HG03135 (cell line): ENCODE results near the gene BRMS1.
"Not testable (repeated sequence)": the region's sequence is repeated elsewhere in the genome, so short reads cannot be mapped to it uniquely, and the experiment has no call there.

ENCODE experiments used
- ATAC-seq: cut with Tn5 transposase; IDR thresholded peaks from one replicate; pipeline ENCODE4 v1.9.1; 2021; ENCODE audit warnings: mild to moderate bottlenecking, moderate library complexity; ENCODE audit not compliant: unreplicated experiment

Gene BRMS1

DNA sequence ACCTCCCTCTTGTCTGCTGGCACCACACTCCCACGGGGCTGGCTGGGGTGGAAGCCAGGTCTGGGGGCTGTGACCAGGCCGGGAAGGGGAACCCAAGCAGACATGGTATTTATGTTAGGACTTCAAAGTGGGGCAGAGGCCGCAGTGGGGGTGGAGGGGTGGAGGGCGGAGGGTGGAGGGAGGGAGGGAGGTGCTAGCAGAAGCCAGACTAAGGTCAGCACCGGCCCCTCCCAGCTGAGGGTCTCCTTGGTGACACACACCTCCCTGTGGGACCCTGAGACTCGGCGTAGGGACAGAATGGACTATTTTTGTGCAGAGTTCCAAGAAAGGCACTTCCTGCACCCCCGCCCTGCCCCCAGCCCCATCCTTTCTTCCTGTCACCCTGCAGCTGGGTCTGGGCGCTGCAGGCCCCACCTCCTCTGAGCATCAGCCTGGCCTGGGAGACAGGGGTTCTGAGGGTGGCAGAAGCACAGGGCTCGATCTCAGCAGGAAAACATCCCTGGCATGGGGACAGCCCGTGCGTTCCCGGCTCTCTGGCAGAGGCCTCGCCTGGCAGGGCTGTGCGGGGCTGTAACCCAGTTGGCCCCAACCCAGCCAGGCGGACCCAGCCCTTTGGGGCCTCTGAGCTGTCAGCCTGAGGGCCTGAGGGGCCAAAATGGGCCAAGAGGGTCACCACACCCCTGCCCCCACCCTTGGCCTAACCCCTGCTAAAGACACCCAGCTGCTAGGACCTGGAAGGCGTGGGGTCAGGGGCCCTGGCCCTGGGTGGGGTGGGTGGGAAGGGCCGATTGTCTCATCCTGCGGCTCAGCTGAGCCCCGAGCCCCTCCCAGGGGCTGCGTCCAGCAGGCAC, 18.4 kb downstream of the BRMS1 start:
- ATAC-seq, result no peak

DNA sequence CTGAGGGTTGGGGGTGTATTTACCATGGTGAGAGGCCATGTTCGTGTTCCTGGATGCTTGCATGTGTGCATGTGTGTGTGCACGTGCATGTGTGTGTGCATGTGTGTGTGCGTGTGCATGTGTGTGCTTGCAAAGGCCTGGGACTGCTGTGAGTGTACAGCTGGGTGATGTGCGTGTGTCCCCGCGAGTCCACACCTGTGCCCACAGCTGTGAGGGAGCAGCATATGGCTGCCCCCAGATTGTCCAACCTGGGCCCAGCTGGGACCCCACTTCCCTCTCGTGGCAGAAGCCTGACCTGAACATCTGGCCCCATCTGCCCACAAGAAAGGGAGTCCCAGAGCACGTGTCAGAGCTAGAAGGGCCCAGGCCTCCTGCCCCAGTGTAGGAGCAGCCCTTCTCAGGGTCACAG, 19.6 kb downstream of the BRMS1 start:
- no peak for ATAC-seq

DNA sequence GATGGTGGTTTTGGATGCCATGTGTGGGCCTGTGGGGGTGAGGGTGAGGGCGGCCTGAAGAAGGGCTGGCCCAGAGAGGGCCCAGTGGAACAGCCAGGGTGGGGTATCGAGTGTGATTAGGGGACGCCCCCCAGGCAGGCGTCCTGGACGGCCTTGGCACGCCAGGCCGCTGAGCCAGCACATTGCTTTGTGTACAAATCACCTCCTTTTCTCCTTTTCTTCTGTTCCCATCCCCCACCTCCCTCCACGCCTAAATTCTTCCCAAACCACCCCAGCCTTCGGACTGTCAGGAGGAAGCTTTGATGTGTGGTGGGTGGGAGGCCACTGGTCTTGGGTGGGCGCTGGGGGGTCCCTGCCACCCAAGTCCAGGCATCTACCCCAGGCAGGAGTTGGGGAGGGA, 20.2 kb downstream of the BRMS1 start:
- no peak for ATAC-seq

DNA sequence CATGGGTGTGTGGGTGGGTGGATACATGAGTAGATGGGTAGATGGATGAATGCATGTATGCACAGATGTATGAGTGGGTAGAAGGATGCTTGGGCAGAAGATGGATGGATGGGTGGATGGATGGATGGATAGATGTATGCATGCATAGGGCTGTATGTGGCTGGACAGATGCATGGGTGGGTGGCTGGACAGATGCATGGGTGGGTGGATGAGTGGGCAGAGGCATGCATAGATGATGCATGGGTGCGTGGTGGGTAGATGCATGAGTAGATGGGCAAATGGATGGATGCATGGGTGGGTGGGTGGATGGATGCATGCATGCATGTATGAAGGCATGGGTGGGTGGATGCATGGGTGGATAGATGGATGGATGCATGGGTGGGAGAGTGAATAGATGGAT, 21.2 kb downstream of the BRMS1 start:
- no peak for ATAC-seq

DNA sequence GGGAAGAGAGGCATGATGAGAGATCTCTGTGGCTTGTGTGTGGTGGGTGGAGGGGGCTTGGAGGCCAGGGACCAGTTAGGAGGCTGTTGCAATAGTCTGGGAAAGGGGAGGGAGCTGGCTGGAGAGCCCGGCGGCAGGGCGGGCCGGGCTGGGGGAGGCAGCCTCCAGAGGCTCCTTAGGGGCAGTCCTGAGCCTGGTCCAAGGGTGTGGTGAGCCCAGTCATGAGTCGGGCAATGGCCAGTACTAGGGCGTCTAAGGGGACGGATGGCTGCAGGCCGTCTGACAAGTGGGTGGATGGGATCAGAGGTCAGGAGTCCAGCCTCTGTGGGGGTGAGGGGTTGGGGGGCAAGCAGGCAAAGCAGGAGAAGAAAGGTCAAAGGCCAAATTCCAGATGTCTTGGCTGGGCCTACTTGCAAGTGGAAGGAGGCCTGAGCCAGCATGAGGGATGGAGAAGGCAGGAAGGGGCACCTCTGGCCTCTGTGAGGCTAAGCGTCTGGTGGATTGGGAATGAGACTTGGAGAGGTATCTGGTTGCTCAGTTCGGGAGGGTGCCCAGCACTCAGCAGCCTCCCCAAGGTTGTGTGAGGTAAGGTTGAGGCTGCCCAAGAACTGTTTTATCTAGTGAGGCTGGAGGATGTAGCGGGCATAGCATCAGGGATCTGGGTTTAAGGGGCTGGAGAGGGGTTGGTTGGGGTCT, 22.0 kb downstream of the BRMS1 start:
- ATAC-seq, result no peak

DNA sequence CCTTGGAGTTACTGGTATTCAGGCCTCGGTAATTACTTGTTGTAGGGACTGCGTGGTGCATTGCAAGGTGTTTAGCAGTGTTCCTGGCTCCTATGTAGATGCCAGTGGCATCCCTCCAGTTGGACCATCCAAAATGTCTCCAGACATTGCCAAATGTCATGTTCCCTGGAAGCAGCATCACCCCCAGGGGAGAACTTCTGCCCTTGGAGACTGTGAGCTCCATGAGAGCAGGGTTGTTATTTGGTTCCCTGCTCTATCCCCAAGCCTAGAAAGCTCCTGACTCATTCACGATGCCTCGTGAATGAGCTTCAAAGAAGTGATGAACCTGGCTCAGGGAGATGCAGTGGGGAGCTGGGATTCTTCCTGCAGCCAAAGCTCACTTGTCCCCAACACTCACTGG, 23.3 kb downstream of the BRMS1 start:
- no peak for ATAC-seq

DNA sequence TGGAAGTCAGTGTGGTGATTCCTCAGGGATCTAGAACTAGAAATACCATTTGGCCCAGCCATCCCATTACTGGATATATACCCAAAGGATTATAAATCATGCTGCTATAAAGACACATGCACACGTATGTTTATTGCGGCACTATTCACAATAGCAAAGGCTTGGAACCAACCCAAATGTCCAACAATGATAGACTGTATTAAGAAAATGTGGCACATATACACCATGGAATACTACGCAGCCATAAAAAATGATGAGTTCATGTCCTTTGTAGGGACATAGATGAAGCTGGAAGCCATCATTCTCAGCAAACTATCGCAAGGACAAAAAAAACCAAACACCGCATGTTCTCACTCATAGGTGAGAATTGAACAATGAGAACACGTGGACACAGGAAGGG, 24.2 kb downstream of the BRMS1 start:
- ATAC-seq, result not testable (repeated sequence)

DNA sequence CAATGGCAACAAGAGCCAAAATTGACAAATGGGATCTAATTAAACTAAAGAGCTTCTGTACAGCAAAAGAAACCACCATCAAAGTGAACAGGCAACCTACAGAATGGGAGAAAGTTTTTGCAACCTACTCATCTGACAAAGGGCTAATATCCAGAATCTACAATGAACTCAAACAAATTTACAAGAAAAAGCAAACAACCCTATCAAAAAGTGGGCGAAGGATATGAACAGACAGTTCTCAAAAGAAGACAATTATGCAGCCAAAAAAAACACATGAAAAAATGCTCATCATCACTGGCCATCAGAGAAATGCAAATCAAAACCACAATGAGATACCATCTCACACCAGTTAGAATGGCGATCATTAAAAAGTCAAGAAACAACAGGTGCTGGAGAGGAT, 24.6 kb downstream of the BRMS1 start:
- not testable (repeated sequence) for ATAC-seq

DNA sequence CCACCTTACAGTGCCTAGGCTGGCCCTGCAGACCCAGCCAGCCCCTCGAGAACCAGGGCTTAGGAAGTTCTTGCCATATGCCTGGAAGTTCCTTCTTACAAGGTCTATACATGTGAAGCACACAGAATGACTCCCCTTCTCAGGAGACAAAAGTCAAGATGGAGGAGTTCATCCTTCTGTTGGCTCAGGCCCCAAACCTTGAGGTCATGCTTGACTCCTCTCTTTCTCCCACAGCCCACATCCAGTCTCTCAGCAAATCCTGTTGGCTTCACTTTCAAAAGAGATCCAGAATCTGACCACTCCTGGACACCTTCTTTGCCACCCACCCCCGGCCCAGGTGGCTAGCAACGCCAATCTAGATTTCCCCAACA, 26.3 kb downstream of the BRMS1 start:
- no peak for ATAC-seq

DNA sequence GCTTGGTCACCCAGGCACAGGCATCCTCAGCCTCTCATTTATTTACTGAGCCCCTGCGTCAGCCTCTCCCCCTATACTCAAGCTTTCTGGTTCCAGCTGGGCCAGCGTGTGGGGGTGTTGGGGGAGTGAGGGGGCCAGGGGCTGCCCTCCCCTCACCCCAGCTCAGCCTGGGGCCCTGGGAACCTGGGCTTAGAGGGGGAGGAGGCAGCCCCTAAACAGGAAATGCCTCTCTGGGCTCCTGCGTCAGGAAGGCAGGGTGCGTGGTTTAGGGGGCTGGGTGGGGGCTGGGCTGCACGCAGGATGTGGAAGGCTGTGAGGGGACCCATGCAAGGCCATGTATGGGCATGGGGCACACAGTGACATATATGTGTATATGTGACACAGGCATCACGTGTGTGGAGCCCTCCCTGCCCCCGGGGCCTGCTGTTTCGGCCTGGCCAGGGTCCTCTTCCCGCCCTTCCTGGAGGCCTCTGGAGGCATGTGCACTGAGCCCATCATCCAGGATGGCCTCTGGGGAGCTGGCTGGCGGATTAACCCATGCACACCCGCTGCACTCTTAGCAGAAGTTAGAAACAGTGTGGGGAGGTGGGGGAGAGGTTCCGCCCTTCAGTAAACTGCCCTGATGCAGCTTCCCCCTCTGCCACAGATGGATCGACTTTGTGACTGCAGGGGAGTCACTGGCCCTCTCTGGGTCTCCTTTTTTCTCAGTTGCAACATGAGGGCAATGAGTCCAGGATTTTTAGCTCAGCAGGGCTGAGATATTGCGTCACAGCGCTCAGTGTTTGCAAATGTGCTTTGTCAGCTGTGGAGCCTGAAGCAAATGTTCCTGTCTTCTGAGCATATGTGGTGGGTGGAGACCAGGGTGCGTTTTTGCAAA, 26.9 kb downstream of the BRMS1 start:
- no peak for ATAC-seq

DNA sequence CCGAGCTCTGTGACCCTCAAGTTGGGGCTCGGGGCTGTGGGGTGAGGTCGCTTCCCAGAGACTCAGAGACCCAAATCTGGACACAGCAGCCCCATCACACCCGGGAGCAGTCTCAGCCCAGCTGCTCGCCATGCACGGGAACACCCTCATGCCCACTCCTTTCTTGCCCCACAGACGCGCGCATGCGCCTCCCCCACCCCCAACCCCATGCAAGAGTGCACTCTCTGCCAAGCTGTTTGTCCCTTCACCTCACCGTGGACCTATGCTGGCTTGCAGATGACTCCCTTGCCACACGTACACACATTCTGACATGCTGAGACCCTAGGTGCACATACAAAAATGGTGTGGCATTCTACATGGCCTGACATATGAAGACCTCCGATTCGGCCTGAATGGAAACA, 27.6 kb downstream of the BRMS1 start:
- ATAC-seq, result no peak

DNA sequence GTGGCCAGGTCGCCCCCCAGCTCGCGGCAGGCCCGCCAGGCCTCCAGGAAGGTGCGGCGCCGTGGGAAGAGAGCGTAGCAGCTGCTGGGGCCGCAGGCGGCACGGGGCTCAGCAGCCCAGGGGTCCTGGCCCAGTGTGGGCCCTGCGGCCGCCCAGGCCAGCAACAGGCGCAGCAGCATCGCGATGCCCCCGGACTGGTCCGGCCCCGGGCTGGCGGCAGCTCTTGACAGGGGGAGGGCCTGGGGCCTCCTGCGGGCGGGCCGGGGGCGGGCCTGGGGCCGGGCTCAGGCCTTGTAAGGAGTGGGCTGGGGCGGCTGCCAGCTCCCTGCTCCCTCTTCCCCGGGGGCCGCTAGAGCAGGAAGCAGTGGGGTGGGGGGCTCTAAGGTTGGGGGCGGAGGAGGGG, 28.1 kb downstream of the BRMS1 start, which contains the start of gene CD248:
Gene CD248 (minus strand): TSS at position 196 of the 403 bp plus-strand sequence. CDS start 17 bp downstream, at position 179.
- no peak for ATAC-seq

DNA sequence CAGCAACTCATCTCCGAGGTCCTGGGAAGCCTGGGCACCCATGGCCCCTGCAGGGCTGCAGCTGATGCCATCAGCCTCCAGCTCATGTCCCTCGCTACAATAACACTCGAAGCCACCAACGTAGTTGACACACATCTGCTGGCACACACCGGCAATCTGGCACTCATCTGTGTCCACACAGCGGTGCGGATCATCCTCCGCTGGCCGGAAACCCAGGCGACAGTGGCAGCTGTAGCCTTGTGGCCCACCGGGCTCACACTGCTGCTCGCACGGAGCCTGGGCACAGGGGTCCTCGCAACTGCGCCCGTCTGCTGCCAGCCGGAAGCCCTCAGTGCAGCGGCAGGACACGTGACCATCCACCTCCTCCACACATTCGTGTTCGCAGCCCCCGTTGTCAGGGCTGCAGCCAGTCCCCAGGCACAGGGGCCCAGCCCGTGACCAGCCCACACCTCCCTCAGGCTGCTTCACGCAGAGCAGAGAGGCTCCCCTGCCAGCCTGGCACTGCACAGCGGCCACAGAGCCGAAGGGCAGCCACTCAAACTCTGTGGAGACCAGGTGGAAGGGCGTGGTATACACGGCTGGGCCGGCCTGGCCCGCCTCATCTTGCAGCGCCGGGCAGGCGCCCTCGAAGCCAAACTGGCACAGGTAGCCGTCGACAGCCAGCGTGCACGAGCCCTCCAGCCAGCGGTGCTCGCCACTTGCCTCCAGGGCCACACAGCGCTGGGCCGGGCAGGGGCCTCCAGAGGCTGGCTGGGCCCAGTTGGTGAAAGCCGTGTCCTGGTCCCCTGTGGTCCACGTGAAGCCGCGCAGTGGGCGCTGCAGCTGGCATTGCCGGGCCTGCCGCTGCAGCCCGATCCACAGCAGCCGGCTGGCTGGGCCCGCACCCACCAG, 28.7 kb downstream of the BRMS1 start:
- ATAC-seq, result no peak

DNA sequence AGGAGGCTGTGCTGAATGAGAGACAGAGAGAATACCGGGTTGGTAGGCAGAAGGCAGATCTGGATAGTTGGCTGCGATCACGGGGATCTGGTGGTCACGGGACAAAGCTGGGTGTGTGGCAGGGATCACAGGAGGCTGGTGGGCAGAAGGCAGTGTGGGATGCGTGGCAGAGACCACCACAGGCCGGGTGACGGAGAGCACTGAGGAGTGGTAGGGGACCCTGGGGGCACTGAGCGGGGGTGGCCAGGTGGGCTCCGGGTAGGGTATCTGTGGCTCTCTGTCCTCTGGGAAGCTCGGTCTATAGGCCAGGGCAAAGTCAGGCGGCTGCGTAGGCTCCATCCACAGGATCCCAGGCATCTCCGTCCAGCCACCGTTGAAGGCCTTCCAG, 29.4 kb downstream of the BRMS1 start:
- ATAC-seq, result no peak

DNA sequence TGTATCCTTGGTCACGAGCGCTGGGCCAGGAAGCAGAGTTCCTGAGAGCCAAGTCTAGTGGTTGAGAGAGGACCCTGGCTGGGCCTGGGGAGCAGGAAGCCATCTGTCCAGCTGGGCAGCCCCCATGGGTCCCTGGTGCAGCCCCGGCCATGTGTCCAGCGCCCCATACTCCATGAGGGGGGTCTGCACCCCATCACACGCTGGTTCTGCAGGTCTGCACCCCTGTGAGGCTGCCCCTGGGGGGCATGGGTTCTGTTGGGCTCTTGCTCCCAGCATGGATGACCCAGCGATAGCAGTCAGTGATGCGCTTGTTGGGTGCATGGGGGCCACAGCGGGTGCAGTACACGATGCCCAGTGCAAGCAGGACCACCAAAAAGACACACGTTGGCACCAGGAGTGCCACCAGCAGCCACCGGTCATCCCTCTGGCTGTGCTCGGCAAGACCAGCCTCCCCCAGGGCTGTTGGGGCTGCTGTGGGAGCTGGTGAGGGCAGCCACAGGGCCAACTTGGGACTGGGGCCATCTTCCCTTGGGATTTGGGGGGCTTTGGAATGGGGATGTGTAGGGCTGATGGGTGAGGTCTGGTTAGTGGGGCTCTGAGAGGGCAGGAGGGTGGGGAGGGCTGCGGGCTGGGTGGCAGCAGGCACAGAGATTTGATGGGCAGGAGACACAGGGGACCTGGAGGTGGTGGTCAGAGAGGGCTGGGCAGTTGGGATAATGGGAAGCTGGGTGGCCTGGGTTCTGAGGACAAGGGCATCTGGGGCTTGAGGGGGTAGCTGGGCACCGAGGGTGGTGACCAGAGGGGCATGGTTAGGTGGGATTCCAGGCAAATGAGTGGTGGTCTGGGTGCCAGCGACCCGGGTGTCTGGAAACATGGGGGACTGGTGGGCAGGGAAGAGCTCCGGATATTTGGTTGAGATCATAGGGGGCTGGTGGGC, 30.1 kb downstream of the BRMS1 start:
- ATAC-seq, result no peak

DNA sequence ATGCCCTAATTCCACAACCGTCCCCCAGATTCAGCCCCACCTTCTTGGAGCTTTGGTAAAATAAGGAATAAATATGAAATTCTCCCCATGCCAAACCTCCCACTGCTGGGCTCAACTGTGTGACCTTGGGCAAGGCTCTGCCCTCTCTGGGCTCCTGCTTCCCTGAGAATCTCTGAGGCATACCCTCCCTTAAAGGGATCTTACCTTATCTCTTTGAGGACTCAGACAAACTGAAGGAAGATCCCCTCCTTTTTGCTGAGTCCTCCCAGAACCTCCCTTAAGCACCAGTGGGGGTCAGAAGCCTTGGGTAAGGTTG, 30.8 kb downstream of the BRMS1 start:
- ATAC-seq, result no peak

DNA sequence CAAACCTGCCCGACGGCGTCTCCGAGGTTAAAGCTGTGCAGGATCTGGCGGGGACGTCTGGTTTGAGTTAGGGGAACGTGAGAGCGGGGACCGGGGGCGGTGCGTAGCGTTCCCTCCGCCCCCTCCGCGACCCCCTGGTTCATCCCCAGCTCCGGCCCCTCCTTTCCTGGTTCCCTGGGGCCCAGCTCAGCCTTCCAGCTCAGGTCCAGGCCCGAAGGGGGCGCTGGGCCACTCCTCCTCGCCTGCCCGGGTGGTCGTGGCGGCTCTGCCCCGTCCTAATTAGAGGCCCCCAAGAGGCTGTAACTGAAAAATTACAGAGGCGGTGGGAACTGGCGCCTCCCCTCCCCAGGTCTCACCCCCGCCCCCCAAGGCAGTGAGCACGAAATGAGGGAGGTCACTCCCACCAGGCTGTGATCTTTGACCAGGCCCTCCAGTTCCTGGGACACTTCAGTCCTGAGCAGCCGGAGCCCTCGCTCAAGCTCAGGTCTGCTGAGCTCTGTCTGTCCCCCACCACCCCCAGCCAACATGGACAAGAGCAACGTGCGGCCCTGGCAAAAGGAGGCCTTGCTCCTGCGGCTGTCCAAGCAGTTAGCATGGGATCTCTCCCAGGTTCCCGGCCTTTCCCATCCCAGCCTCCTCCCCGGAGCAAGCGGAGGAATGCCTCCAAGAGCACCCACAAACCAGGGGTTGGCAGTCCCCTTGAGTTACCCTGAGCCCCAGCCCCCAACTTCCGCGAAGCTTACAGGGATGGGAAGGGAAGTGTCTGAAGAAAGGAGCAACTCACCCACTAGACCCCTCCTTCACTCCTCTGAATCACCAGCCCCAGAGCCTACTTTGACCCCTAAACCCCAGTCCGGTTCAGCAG, 31.4 kb downstream of the BRMS1 start:
- ATAC-seq, result no peak

DNA sequence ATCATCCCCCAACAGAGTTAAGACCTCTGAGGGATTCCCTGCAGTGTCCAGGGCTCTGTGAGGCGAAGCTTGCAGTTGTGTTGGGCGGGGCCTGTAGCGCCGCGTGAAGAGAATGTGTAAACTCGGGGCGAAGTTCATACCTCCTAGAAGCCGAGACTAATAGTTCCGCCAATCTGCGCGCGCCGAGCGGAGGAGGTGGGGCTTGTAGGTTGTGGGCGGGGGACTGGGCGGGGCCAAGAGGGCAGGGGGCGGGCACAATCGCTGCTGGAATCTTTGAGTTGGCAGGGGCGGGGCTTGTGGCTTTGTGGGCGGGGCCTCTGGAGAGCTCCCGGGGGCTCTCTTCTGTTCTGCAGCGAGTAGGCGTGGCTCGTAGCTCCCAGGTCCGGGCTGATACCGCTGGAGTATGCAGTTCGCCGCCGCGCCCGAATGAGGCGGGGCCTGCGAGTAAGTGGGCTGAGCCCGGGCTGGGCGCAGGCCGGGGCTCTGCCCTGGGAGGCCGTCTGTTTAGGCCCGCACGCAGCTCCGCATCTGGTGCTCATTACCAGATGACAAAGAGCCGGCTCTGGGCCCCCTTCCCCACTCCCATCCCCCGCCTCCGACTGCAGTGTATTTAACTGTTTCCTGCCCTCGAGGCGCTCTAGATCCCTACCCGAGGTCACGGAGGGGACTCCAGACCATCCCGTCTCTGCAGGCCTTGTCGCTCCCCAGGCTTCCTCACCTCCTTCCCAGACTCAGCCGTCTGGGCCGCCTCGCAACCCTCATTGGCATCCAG, 32.2 kb downstream of the BRMS1 start:
- ATAC-seq, result peak; percentile 59
